Measurements from ENCODE around the gene ZNF287. TPM values are rescaled to one million over a fixed set of nuclear protein-coding genes. Genes with fewer than 3 reads are reported as not detected.

ZNF287 gene
- 5.0 and 5.3 TPM in 2 replicates for total RNA-seq

DNA sequence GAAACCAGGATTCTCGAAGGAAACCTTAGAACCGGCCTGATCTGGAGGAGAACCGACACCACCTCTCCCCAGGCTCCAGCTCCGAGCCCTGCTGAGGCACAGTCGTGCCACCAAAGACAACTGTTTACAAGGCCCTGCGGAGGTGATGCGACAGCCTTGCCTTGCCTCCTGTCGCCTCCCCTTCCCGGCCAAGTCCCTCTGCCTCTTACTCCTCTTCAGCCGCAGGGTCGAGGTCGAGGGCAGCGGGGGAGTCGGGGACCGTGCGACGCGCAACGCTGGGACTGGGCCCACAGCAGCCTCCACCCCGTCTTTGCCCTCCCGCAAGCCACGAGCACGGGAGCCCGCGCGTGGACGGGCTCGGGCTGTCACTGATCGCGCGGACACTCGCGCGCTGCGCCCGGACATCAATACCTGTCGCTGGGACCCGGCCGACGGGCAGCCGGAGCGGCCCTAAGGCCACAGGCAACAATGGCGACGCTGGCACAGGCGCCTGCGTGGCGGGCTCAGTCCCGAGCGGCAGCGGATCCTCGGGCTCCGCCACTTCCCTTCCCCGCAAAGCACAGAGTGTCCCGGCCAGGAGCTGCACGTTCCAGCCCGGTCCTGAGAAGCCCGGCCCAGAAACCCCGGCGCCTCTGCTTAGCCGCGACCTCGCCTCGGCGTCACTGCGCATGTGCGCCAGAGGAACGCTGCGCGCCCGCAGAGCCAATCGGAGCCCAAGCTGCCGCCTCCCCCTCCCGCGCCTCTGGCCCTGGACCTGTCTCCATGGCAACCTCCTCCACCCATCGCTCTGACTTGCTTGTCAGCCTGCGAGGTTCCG, at the start of gene ZNF287:
ZNF287 (minus strand) TSS at position 664 of the 817 bp plus-strand sequence. CDS start 1,473 bp downstream, outside the sequence.

Other genes with a start within 250 kb of the ZNF287 start
- 22.1 and 39.2 TPM in 2 replicates for gene CENPV, start 215.7 kb downstream of the ZNF287 start, total RNA-seq
- 1,377 and 2,519 TPM in 2 replicates for gene UBB, start 188.1 kb downstream of the ZNF287 start, total RNA-seq
- gene TRPV2, start 153.6 kb downstream of the ZNF287 start, total RNA-seq: 136 and 395 TPM in 2 replicates
- 0.72 and 0.88 TPM in 2 replicates for gene LRRC75A, start 77.0 kb downstream of the ZNF287 start, total RNA-seq
- 3.1 and 5.6 TPM in 2 replicates for gene ZNF624, start 84.6 kb upstream of the ZNF287 start, total RNA-seq
- gene CCDC144A, start 121.0 kb upstream of the ZNF287 start, total RNA-seq: 17.9 and 18.2 TPM in 2 replicates

All from placental pericyte (primary cell).